ENCODE results near the gene RPS6KB2. TPM values are rescaled to one million over a fixed set of nuclear protein-coding genes. Genes with fewer than 3 reads are reported as not detected.

The RPS6KB2 gene
- total and polyA plus RNA-seq, 2 donors (not counting 3 experiments of a cell fraction or from before 2014, with no cell fraction given) = 53.8 to 60.0 TPM

GRCh38 chr11:67405688-67406339 is 22.5 kb upstream of the RPS6KB2 start:
- no TSS peak for BruUV-seq (replicated peaks)
- Histone ChIP-seq H3K9me1 (replicated peaks; ENCODE audit: control insufficient read depth, extremely low read depth, insufficient read depth, low read length) (no peaks in the 10 kb centered on the region), H3K79me2 (ENCODE audit: control insufficient read depth, insufficient read depth, low read length) (peaks cover 5% of the 10 kb centered on the region), H2AFZ (ENCODE audit: low read depth, low read length) (no peak overlapping the region), H3K4me2 (ENCODE audit: insufficient read depth, low read length) (no peak overlapping the region), H3K27ac (ENCODE audit: insufficient read depth, low read depth, low read length) (no peak overlapping the region), H3K9ac (replicated peaks; ENCODE audit: extremely low read depth, insufficient read depth, low read length) (no peak overlapping the region), H3K4me3 (replicated peaks in 1 of 3; ENCODE audit: insufficient read depth in 1 of 3, low read depth in 1 of 3, low read length in 3 of 3) (no peak overlapping the region), H3K36me3 (ENCODE audit: control insufficient read depth in 2 of 2, extremely low read depth in 1 of 2, insufficient read depth in 2 of 2, low read length in 2 of 2) (no peaks in the 10 kb centered on the region), H3K4me1 (ENCODE audit: control insufficient read depth, extremely low read depth, insufficient read depth, low read length) (peaks cover 6% of the 10 kb centered on the region), H4K20me1 (replicated peaks; ENCODE audit: control insufficient read depth, extremely low read depth, insufficient read depth, low read length) (no peaks in the 10 kb centered on the region), H3K9me3 (replicated peaks; ENCODE audit: control insufficient read depth, insufficient read depth, low read length) (no peaks in the 10 kb centered on the region), H3K27me3 (ENCODE audit: control insufficient read depth in 2 of 2, insufficient read depth in 2 of 2, low read length in 2 of 2) (peaks cover 0 to 2% of the 10 kb centered on the region in 2 experiments)
- intact Hi-C loops (cut with micrococcal nuclease) (no loop called here), dilution Hi-C loops (cut with MboI; ENCODE audit: extremely low pct_ligation_motif_present, low sequenced_read_pairs) (no loop called here)
- ChIA-PET POLR2A (no interaction called here), CTCF (interaction anchor here (2.5 kb wide), 1 partner anchor 14 kb away, joined by 6 read pairs; no protein-coding TSS in a partner anchor)
- TF ChIP-seq GATA2 (IDR thresholded peaks at IDR 0.05; ENCODE audit: insufficient read depth, insufficient read length, low read depth, low read length) (no peak), FOS (IDR thresholded peaks at IDR 0.05; ENCODE audit: borderline replicate concordance, insufficient read depth, low read length) (no peak), EZH2 (IDR thresholded peaks at IDR 0.05; ENCODE audit: borderline replicate concordance, low read depth, low read length, severe bottlenecking) (no peak), JUN (IDR thresholded peaks at IDR 0.05; ENCODE audit: borderline replicate concordance, insufficient read depth, insufficient read length, low read depth) (no peak), CTCF (IDR thresholded peaks at IDR 0.05; ENCODE audit: extremely low read depth in 1 of 2, insufficient read depth in 1 of 2, low read depth in 1 of 2, low read length in 2 of 2) (no peak), POLR2A (IDR thresholded peaks at IDR 0.05; ENCODE audit: low read depth, low read length) (no peak), POLR2AphosphoS5 (IDR thresholded peaks at IDR 0.05; ENCODE audit: insufficient read depth, low read depth, low read length) (no peak), MAX (IDR thresholded peaks at IDR 0.05; ENCODE audit: insufficient read depth, insufficient read length) (no peak), MYC (IDR thresholded peaks at IDR 0.05; ENCODE audit: low read depth, low read length) (no peak)
- no peak for DNase-seq (ENCODE audit: low read depth, low spot score)
- FAIRE-seq = no peak

Data from endothelial cell of umbilical vein (primary cell).